SKM-1 (cell line): Measurements from ENCODE around the gene CCDC183.

Source experiments
- DNase-seq: peaks from one replicate; lab custom pipeline; 2025; ENCODE audit not compliant: unreplicated experiment; lab: John Stamatoyannopoulos, UW

The CCDC183 gene

DNA sequence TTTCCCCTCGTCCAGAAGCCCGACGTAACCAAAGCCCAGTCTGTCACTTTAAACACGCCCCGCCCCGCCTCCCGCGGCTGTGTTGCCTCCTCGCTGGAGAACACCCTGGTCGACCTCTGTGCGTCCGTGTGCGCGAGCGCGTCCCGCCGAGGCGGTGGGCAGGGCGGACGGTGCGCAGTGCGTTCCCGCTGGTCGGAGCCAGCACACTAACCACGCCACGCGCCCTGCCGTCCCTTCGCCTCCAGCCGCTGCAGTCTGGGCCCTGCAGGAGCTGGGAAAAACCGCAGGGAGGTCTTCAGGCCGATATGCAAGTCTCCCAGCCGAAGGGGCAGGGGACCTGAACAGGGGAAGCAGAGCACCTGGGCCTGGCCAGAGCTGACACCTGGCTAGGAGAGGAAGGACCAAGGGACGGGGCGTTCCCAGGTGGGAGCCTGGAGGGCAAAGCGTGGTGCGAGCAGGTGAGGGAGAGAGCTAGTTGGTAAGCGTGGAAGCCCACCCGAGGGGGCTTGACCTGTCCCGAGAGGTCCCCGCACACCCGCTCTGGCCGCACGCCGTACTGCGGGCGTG is 51.8 kb downstream of the CCDC183 start:
- peak; percentile 48 for DNase-seq

DNA sequence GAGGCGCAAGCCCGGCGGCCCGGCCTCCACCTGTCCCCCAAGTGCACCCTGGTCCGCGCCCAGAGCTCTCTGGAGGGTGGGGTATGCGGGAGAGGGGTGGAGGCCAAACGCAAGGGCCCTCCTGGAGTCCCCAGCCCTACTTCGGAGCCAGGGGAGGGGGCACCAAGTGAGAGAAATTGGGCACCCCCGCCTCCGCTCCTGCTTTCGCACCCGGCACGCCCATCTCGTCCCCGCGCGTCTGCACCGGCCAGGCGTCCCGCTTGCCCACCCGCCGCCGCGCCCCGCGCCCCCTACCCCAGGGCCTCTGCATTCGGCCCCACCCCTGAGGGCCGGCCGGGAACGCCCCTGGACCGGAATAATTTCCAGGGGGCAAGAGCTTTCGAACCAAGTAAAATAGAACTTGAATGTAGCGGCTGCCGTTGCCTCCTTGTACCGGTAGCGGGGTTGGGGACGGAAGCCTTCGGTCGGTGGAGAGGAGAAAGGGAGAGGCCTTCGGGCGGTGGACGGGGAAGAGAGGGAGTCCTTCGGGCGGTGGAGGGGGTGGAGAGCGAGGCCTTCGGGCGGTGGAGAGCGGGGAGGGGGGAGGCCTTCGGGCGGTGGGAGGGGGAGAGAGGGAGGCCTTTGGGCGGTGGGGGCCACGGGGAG is 52.4 kb downstream of the CCDC183 start:
- DNase-seq, result peak; percentile 26

DNA sequence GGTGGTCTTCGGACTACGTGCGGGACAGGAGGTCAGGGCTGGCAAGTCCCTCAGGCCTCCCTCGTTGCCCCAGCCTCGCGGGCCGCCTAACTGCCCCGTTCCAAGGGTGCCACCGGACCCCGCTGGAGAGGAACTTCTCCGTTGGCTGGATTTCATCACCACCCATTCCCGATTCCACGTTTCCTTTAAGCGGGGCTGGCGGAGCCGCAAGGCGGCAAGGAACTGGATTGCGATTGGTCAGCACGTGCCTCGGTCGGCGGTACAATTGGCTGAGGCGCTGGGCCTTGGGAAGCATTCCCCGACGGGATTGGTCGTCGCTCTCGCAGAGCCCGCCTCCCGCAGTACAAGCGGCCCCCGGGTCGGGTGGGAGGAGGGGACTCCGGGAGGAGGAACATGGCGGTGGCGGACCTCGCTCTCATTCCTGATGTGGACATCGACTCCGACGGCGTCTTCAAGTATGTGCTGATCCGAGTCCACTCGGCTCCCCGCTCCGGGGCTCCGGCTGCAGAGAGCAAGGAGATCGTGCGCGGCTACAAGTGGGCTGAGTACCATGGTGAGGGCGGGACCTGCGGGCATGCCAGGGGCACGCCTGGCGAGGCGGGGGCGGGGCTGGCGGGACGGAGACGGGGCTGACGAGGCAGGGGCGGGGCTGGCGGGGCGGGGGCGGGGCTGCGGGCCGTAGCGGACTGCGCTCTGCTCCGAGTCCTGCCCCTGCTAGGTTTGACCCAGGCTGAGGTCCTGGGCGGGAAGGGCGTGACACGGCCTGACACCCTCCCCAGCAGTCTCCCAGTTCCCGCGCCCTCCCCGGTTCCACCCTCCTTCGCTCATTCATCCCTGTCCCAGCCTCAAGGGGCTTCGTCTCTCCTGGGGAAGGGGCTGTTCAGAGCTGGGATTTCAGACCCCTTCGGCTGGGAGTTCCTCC is 53.2 kb downstream of the CCDC183 start, which contains the start of gene PHPT1:
PHPT1 (plus strand) TSS at position 372 of the 922 bp plus-strand sequence; CDS start at position 394, 22 bp downstream.
- DNase-seq, result peak; percentile 98

GRCh38 chr9:136849960-136850865 is 54.1 kb downstream of the CCDC183 start:
- DNase-seq, result no peak

GRCh38 chr9:136850866-136851775 is 55.0 kb downstream of the CCDC183 start:
- DNase-seq, result no peak

DNA sequence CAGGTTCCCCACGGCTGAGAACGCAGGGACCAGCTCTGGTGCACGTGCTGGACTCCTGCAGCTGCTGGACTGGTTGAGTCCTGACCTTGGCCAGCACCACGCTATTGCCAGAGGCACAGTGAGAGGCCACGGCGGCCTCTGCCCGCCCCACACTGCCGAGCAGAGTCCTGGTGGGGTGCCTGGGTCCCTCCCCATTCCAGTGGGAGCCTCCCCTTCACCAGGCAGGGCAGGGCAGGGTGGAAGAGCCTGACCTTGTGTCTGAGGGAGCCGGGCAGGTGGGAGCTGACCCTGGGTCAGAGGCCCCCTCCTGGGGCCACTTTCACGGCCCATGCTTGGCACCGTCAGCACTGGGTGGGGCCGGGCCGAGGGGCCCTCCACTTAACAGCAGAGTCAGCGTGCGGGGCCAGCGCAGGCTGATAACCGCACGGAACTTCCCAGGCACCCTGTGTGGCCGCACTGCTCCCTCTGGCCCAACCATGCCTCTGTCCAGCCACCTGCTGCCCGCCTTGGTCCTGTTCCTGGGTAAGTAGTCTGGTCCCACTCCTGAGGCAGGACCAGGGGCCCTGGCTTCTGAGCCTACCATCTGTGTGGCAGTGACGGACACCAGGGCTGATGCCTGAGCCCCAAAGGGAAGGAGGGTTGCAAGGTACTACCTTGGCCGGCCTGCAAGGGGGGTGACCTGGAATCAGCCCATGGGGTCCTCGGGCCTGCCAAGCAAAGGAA is 56.0 kb downstream of the CCDC183 start, which contains the start of gene MAMDC4:
MAMDC4 (plus strand) TSS at position 406 of the 723 bp plus-strand sequence; CDS start at position 477, 71 bp downstream.
- no peak for DNase-seq

DNA sequence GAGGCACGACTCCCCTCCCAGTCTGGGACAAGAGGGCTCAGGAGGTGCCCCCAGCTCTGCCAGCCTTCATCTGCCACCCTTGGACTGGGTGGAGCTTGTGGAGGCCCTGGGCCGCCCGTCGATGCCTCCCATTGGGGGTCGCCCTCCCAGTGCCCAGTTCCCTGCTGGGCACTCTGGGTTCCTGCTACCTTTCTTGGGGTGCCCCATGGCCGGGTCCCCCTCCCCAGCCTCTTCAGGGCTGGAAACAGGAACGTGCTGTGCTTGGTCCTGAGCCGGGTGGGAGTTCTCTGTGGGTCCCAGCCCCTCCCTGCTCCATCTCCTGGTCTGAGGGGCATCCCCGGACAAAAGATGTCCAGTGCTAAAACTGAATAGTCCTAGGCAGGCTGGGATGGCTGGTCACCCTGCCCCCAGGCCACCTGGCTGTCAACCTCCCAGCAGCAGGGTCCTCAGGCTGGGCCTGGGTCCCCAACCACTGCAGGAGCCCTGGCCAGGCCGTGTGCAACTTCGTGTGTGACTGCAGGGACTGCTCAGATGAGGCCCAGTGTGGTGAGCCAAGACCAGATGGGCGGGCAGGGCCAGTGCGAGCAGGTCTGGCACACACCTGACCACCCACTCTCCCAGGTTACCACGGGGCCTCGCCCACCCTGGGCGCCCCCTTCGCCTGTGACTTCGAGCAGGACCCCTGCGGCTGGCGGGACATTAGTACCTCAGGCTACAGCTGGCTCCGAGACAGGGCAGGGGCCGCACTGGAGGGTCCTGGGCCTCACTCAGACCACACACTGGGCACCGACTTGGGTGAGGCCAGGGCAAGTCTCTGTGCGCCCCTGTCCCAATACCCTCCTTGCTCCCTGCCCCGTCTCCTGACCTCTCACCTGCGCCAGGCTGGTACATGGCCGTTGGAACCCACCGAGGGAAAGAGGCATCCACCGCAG is 56.8 kb downstream of the CCDC183 start:
- no peak for DNase-seq

DNA sequence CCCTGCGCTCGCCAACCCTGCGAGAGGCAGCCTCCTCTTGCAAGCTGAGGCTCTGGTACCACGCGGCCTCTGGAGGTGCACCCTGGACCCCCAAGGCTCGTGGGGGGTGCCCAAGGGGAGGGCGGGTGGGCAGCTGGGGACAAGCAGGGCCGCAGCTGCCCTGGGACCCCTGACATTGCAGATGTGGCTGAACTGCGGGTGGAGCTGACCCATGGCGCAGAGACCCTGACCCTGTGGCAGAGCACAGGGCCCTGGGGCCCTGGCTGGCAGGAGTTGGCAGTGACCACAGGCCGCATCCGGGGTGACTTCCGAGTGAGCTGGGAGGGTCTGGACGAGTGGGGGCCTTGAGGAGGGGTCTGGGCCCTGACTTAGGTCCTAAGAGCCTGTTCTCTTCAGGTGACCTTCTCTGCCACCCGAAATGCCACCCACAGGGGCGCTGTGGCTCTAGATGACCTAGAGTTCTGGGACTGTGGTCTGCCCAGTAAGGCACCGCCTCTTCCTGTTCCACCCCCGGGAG is 57.5 kb downstream of the CCDC183 start:
- no peak for DNase-seq

- no peak for DNase-seq
Observed at GRCh38 chr9:136854113-136854841, 58.1 kb downstream of the CCDC183 start.

DNA sequence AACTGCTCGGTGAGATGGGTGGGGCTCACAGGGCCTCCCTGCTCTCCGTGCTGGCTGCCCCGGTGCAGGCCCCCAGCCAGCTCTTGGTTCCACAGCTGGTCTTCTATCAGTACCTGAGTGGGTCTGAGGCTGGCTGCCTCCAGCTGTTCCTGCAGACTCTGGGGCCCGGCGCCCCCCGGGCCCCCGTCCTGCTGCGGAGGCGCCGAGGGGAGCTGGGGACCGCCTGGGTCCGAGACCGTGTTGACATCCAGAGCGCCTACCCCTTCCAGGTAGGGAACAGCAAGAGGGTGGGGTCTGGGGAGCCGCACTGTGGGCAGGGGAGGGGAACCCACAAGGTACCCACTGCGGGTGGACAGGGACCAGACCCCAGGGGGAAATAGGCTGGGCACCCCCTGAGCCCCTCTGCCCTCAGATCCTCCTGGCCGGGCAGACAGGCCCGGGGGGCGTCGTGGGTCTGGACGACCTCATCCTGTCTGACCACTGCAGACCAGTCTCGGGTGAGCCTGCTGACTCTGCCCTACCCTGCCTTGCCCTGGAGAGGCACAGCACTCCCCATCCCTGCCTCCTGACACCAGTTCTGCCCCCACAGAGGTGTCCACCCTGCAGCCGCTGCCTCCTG is 58.8 kb downstream of the CCDC183 start:
- no peak for DNase-seq

- no peak for DNase-seq
Observed at GRCh38 chr9:136855461-136856078, 59.4 kb downstream of the CCDC183 start.

- no peak for DNase-seq
Observed at GRCh38 chr9:136856079-136856476, 59.9 kb downstream of the CCDC183 start.

GRCh38 chr9:136856541-136857141 is 60.5 kb downstream of the CCDC183 start:
- DNase-seq, result no peak

DNA sequence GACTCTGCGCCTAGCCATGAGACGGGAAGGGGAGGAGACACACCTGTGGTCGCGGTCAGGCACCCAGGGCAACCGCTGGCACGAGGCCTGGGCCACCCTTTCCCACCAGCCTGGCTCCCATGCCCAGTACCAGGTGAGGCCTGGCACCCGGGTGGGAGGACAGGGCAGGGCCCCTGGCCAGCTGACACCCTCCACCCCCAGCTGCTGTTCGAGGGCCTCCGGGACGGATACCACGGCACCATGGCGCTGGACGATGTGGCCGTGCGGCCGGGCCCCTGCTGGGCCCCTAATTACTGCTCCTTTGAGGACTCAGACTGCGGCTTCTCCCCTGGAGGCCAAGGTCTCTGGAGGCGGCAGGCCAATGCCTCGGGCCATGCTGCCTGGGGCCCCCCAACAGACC is 61.0 kb downstream of the CCDC183 start:
- no peak for DNase-seq
